ENCODE data around the gene GPC6.
A peak's percentile ranks its signal among the peaks of the same experiment; 100 is the strongest.

GPC6 gene

GRCh38 chr13:94325650-94326049, 1099.0 kb downstream of the GPC6 start:
- peak overlapping the region; percentile 66 for H3K27ac Mint-ChIP-seq

GRCh38 chr13:94327318-94327717, 1100.7 kb downstream of the GPC6 start:
- no peak for TF ChIP-seq CTCF (IDR thresholded peaks at IDR 0.05)
- DNase-seq: no peak
- H3K36me3 Mint-ChIP-seq (ENCODE audit: low read depth): peaks cover 5% of the 10 kb centered on the region
- H3K9me3 Mint-ChIP-seq: peaks cover 4% of the 10 kb centered on the region
- peak overlapping the region; percentile 98 for H3K27ac Mint-ChIP-seq
- peak overlapping the region; percentile 16 for H3K4me3 Mint-ChIP-seq
- H3K27me3 Mint-ChIP-seq (ENCODE audit: low read depth, poor library complexity): peaks cover 3% of the 10 kb centered on the region
- H3K4me1 Mint-ChIP-seq: peaks cover 73% of the 10 kb centered on the region

More at GRCh38 chr13:94325650-94326049, 1099.0 kb downstream of the GPC6 start:
- Mint-ChIP-seq H3K9me3 (peaks cover 8% of the 10 kb centered on the region), H3K36me3 (ENCODE audit: low read depth) (peaks cover 18% of the 10 kb centered on the region), H3K4me3 (peak overlapping the region; percentile 23), H3K27me3 (ENCODE audit: low read depth, poor library complexity) (peaks cover 3% of the 10 kb centered on the region), H3K4me1 (peaks cover 70% of the 10 kb centered on the region)
- DNase-seq: no peak
- no peak for TF ChIP-seq CTCF (IDR thresholded peaks at IDR 0.05)

GRCh38 chr13:94328381-94329041, 1101.9 kb downstream of the GPC6 start:
- no peak overlapping the region for H3K27ac Mint-ChIP-seq
- TF ChIP-seq CTCF (IDR thresholded peaks at IDR 0.05): no peak
- DNase-seq: no peak
- H3K4me1 Mint-ChIP-seq: peaks cover 76% of the 10 kb centered on the region
- peaks cover 4% of the 10 kb centered on the region for H3K9me3 Mint-ChIP-seq
- peaks cover 5% of the 10 kb centered on the region for H3K36me3 Mint-ChIP-seq (ENCODE audit: low read depth)
- peaks cover 3% of the 10 kb centered on the region for H3K27me3 Mint-ChIP-seq (ENCODE audit: low read depth, poor library complexity)
- H3K4me3 Mint-ChIP-seq: no peak overlapping the region

GRCh38 chr13:94329277-94329676, 1102.7 kb downstream of the GPC6 start:
- peaks cover 77% of the 10 kb centered on the region for H3K4me1 Mint-ChIP-seq
- no peak for DNase-seq
- no peak overlapping the region for H3K27ac Mint-ChIP-seq
- no peak for TF ChIP-seq CTCF (IDR thresholded peaks at IDR 0.05)
- no peak overlapping the region for H3K4me3 Mint-ChIP-seq
- H3K9me3 Mint-ChIP-seq: peaks cover 4% of the 10 kb centered on the region
- H3K27me3 Mint-ChIP-seq (ENCODE audit: low read depth, poor library complexity): peaks cover 3% of the 10 kb centered on the region
- peaks cover 5% of the 10 kb centered on the region for H3K36me3 Mint-ChIP-seq (ENCODE audit: low read depth)

GRCh38 chr13:94329754-94330551, 1103.3 kb downstream of the GPC6 start:
- H3K4me3 Mint-ChIP-seq: no peak overlapping the region
- H3K4me1 Mint-ChIP-seq: peaks cover 72% of the 10 kb centered on the region
- peaks cover 4% of the 10 kb centered on the region for H3K9me3 Mint-ChIP-seq
- peaks cover 5% of the 10 kb centered on the region for H3K36me3 Mint-ChIP-seq (ENCODE audit: low read depth)
- no peak for DNase-seq
- peaks cover 5% of the 10 kb centered on the region for H3K27me3 Mint-ChIP-seq (ENCODE audit: low read depth, poor library complexity)
- no peak for TF ChIP-seq CTCF (IDR thresholded peaks at IDR 0.05)
- peak overlapping the region; percentile 92 for H3K27ac Mint-ChIP-seq

All from nephron progenitor cell (in vitro differentiated cells).